Activated B cell treated with CpG ODN at 0.5 μM for 24 hours (primary cell): ENCODE results near the gene IPO8. TPM values are rescaled to one million over a fixed set of nuclear protein-coding genes. Genes with fewer than 3 reads are reported as not detected.
"Not testable (repeated sequence)": the region's sequence is repeated elsewhere in the genome, so short reads cannot be mapped to it uniquely, and the experiment has no call there.

Experiments used
- ATAC-seq: fragments of 200-7000 bp; cut with Tn5 transposase; one replicate; pipeline ENCODE4 v1.10.0; 2021; ENCODE audit warnings: low read depth, mild to moderate bottlenecking, moderate library complexity
- CTCF ChIA-PET: fragments of 350-600 bp; sonication (Branson Sonifier 250); formaldehyde crosslinking; loops from one replicate; lab custom pipeline; 2021; ENCODE audit warnings: antibody characterized with exemption; lab: Charles Lee
- POLR2A ChIA-PET: fragments of 350-600 bp; sonication (Branson Sonifier 250); formaldehyde crosslinking; loops from one replicate; lab custom pipeline; 2021; ENCODE audit warnings: antibody characterized with exemption; lab: Charles Lee
- DNase-seq: peaks from one replicate; pipeline ENCODE4 v3.0.0; 2022
- H3K27ac Mint-ChIP-seq: one replicate; pipeline ENCODE4 v1.8.0; 2020; ENCODE audit warnings: mixed read lengths
- H3K27me3 Mint-ChIP-seq: one replicate; pipeline ENCODE4 v1.8.0; 2021; ENCODE audit warnings: mixed read lengths
- H3K36me3 Mint-ChIP-seq: one replicate; pipeline ENCODE4 v1.8.0; 2021; ENCODE audit warnings: low read depth, mixed read lengths
- H3K4me1 Mint-ChIP-seq: one replicate; pipeline ENCODE4 v1.8.0; 2021; ENCODE audit warnings: mixed read lengths
- H3K4me3 Mint-ChIP-seq: one replicate; pipeline ENCODE4 v1.8.0; 2020; ENCODE audit warnings: mild to moderate bottlenecking, mixed read lengths
- H3K9me3 Mint-ChIP-seq: one replicate; pipeline ENCODE4 v1.8.0; 2020; ENCODE audit warnings: mixed read lengths
- CTCF ChIP-seq: fragments of 200-600 bp; IDR thresholded peaks from one replicate; pipeline ENCODE4 v1.8.0; 2022; ENCODE audit warnings: antibody characterized with exemption, mild to moderate bottlenecking
- intact Hi-C: fragments of 100-400 bp; cut with micrococcal nuclease; formaldehyde crosslinking; loops from one replicate; pipeline ENCODE4 v1.15.1; 2024
- total RNA-seq: library from RNA; stranded (reverse); gene quantifications from 2 replicates; pipeline ENCODE4 v1.2.3, GENCODE V29; 2022

The IPO8 gene
- total RNA-seq, 1 donor from 2014 or later = 52.0 TPM

GRCh38 chr12:30624009-30624408, 71.7 kb downstream of the IPO8 start:
- H3K4me3 Mint-ChIP-seq = no peak overlapping the region
- no peak for TF ChIP-seq CTCF
- ATAC-seq (no peak), DNase-seq (no peak)
- H3K27ac Mint-ChIP-seq = no peak overlapping the region
- intact Hi-C loops = no loop called here
- no peaks in the 10 kb centered on the region for H3K27me3 Mint-ChIP-seq
- CTCF ChIA-PET = no interaction called here
- H3K4me1 Mint-ChIP-seq = no peaks in the 10 kb centered on the region
- no peaks in the 10 kb centered on the region for H3K9me3 Mint-ChIP-seq
- H3K36me3 Mint-ChIP-seq = peaks cover 6% of the 10 kb centered on the region
- POLR2A ChIA-PET = no interaction called here

GRCh38 chr12:30622509-30622908, 73.2 kb downstream of the IPO8 start:
- ChIA-PET POLR2A (no interaction called here), CTCF (no interaction called here)
- H3K36me3 Mint-ChIP-seq = no peaks in the 10 kb centered on the region
- DNase-seq = no peak
- no peak for TF ChIP-seq CTCF
- no peaks in the 10 kb centered on the region for H3K9me3 Mint-ChIP-seq
- H3K27ac Mint-ChIP-seq = no peak overlapping the region
- H3K4me1 Mint-ChIP-seq = no peaks in the 10 kb centered on the region
- no peaks in the 10 kb centered on the region for H3K27me3 Mint-ChIP-seq
- intact Hi-C loops = no loop called here
- no peak for ATAC-seq
- H3K4me3 Mint-ChIP-seq = no peak overlapping the region

- H3K27me3 Mint-ChIP-seq, intact Hi-C loops, CTCF ChIA-PET: not testable (repeated sequence)
These were observed 73.9 kb downstream of the IPO8 start for GRCh38 chr12:30621663-30622241.

GRCh38 chr12:30617346-30618016, 78.2 kb downstream of the IPO8 start:
- intact Hi-C loops = no loop called here
- H3K27me3 Mint-ChIP-seq = peaks cover 8% of the 10 kb centered on the region
- no peak overlapping the region for H3K27ac Mint-ChIP-seq
- CTCF ChIA-PET = no interaction called here
- POLR2A ChIA-PET = no interaction called here
- no peaks in the 10 kb centered on the region for H3K9me3 Mint-ChIP-seq
- DNase-seq (no peak), ATAC-seq (no peak)
- no peak overlapping the region for H3K4me3 Mint-ChIP-seq
- no peak for TF ChIP-seq CTCF
- no peaks in the 10 kb centered on the region for H3K36me3 Mint-ChIP-seq
- H3K4me1 Mint-ChIP-seq = no peaks in the 10 kb centered on the region

More at GRCh38 chr12:30621663-30622241, 73.9 kb downstream of the IPO8 start:
- ATAC-seq, H3K9me3 Mint-ChIP-seq, POLR2A ChIA-PET, H3K4me3 Mint-ChIP-seq, DNase-seq, H3K36me3 Mint-ChIP-seq, H3K4me1 Mint-ChIP-seq, H3K27ac Mint-ChIP-seq: not testable (repeated sequence)

- Mint-ChIP-seq H3K9me3 (peaks cover 6% of the 10 kb centered on the region), H3K27me3 (peaks cover 8% of the 10 kb centered on the region), H3K36me3 (no peaks in the 10 kb centered on the region), H3K27ac (no peak overlapping the region), H3K4me1 (no peaks in the 10 kb centered on the region), H3K4me3 (no peak overlapping the region)
- no peak for TF ChIP-seq CTCF
- CTCF ChIA-PET = no interaction called here
- ATAC-seq (no peak), DNase-seq (no peak)
- POLR2A ChIA-PET = no interaction called here
- intact Hi-C loops = no loop called here
These were observed 81.6 kb downstream of the IPO8 start for GRCh38 chr12:30614031-30614430.
